HG02623 (cell line): ENCODE measurements around the gene PGLYRP3.
"Not testable (repeated sequence)": the region's sequence is repeated elsewhere in the genome, so short reads cannot be mapped to it uniquely, and the experiment has no call there.

Source experiments
- ATAC-seq: cut with Tn5 transposase; IDR thresholded peaks from one replicate; pipeline ENCODE4 v1.9.1; 2021; ENCODE audit warnings: moderate library complexity; ENCODE audit not compliant: unreplicated experiment

Gene PGLYRP3

GRCh38 chr1:153349363-153350320, 36.9 kb upstream of the PGLYRP3 start:
- ATAC-seq = no peak

DNA sequence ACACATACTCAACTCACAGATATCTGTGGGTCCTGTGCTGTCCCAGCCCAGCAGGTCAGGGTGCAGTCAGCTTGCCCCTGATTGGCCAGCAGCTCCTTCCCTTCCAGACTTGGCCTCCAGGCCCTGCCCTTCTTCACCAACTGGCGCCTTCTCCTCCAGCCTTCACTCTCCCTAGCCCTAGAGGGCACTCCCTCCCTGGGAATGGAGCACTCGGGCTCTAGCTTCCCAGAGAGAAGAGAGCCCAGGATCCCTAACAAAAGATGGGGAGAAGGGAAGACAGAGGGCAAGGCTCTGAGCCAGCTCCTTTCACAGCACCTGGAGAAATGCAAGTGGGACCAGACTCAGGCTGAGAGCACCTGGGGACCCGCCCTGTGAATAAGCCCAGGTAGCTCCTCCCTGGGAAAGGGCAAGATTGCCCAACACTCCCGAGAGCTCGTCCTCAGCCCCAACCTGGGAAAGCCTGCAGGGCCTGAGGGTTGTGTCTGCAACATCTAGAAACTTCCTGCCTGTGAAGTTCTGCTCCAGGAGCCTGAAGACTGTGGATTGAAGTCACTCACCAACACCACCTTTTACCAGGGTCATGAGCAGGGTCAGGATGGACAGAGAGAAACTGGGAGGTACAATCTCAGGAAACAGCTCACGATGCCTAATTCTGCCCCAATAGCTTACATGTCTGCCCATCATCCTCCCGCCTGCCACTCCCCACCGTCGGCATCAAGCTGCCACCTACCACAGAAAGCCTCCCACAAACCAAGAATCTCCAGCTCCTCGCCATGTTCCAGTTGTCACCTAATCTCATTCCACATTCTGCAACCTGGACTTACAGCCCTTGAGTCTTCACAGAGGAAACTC, 36.0 kb upstream of the PGLYRP3 start, which contains the start of gene PGLYRP4:
Gene PGLYRP4, minus strand, starts transcription at position 331 of the 852 bp plus-strand sequence. CDS start 909 bp downstream, outside the sequence.
- ATAC-seq = no peak

DNA sequence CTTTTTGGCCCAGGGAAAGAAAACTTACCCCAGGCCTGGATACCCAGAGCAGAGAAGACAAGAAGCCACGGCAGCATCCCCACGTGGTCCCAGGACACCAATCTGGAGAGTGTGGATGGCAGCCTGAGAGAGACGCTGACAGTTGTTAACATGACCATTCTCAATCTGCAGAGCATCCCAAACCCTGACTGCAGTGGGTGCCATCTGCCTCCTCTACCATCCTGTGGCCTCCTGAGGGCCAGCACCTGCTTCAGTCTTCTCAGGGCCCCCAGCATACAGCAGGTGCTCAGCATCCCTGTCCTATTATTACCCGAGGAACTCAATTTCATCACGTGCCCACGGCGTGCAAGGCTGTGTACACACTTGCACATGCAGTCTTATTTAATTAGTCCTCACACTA, 35.1 kb upstream of the PGLYRP3 start:
- no peak for ATAC-seq

DNA sequence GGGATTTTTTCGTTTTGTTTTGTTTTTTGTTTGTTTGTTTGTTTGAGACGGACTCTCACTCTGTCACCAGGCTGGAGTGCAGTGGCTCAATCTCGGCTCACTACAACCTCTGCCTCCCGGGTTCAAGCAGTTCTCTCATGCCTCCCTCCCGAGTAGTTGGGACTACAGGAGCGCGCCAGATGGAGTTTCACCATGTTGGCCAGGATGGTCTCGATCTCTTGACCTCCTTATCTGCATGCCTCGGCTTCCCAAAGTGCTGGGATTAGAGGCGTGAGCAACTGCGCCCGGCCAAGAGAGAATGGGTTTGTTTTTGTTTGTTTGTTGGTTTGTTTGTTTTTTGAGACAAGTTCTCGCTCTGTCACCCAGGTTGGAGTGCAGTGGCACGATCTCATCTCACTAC, 34.3 kb upstream of the PGLYRP3 start:
- not testable (repeated sequence) for ATAC-seq

- ATAC-seq = no peak
Observed at GRCh38 chr1:153346077-153346723, 33.4 kb upstream of the PGLYRP3 start.

- no peak for ATAC-seq
Observed at GRCh38 chr1:153345187-153346076, 32.7 kb upstream of the PGLYRP3 start.

DNA sequence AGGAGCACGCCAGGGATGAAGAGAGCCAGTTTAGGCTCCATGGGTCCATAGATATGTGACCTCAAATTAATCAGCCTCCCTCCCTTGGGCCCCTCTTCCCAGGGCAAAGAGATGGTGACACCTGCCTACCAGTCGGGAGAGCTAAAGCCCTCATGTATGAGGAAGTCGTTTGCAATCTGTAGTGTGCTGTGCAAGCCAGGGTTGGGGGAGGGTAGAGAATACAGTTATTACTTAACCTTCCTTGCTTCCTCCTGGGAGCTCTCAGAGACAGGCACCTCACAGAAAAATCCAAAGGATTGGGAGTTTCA, 31.9 kb upstream of the PGLYRP3 start:
- ATAC-seq = no peak

- no peak for ATAC-seq
Observed at GRCh38 chr1:153343811-153344717, 31.3 kb upstream of the PGLYRP3 start.

DNA sequence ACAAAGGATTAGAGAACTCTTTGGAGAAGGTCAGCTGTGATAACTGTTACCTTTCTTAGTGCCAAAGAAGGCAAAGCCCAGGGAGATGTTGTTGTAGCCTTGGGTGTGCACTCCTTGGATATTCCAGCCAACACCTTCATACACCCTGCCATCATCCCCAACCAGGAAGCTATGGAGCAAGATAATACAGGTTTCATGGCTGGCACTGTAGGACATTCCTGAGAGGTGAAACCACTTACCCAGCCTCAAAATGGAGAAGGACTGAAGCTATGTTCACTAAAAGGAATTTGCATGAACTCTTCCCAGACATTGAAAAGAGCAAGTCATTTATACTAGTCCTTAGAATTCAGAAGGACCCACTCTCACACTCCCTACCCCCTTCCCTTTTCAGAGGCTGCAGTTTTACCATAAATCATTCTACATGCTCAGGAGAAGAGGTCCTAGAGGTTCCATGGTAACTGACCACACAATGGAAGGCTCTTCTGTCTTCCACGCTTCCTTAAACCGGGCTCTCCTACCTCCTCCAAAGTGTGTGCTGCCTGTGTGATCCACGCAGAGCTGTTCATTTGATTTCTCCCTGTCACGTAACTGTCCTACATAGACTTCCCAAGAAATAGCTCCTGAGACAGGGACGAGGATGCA, 30.4 kb upstream of the PGLYRP3 start:
- ATAC-seq = no peak

GRCh38 chr1:153342178-153342577, 29.4 kb upstream of the PGLYRP3 start:
- no peak for ATAC-seq

GRCh38 chr1:153341431-153341934, 28.7 kb upstream of the PGLYRP3 start:
- ATAC-seq = no peak

GRCh38 chr1:153340356-153340755, 27.6 kb upstream of the PGLYRP3 start:
- no peak for ATAC-seq

DNA sequence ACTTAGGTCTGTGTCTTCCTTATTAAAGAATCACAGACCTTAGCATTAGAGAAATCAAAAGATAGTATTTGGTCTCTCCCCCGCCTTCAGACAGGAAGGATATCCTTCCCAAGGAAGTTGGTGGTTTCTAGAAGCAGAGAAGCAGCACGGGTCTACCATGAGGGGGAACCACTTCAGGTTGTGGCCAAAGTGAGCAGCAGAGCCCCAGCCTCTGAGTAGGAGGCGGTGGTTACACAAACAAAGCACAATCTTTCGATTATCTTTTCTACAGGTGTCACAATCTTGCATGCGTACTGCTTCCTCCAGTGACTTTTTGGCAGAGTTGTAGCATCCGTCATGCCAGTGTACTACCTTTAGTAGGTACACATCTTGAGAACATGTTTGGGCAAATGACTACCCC, 27.1 kb upstream of the PGLYRP3 start:
- no peak for ATAC-seq

GRCh38 chr1:153337980-153338853, 25.5 kb upstream of the PGLYRP3 start:
- no peak for ATAC-seq

DNA sequence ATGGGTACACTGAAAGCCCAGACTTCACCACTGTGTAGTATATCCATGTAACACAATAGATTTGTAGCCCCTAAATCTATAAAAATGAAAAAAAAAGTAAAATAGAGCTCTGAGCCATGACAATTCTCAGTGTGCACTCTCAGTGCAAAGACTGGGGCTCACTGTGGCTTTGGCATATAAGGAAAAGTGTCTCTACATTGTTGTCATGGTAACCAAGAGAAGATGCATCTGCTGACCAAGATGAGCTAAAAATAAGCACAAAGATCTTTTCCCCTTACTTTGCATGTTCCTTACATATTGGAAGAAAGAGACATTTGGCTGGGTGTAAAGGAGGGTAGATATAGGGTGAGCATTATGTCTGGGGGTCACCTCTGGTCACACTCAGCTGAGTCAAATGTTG, 23.9 kb upstream of the PGLYRP3 start:
- no peak for ATAC-seq

- ATAC-seq = no peak
Observed at GRCh38 chr1:153333902-153334301, 21.1 kb upstream of the PGLYRP3 start.

DNA sequence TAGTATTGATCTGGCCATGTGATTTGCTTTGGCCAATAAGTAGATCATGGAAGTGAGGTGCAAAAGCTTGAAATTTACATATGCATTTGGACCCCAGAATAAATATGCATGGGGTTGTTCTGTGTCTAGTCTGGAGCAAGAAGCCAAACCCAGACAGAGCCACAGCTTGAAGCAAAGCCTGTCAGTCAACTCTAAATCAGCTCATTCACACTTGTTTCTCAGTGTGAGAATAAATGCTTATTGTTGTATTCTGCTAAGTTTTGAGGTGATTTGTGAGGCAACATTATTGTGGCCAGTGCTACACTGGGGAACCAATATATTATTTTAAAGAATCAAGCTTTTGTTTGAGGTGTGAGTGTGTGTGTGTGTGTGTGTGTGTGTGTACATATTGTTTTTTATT, 12.2 kb upstream of the PGLYRP3 start:
- ATAC-seq = no peak

- no peak for ATAC-seq
Observed at GRCh38 chr1:153322568-153322967, 9.8 kb upstream of the PGLYRP3 start.
